Heart right ventricle (tissue), 16 donors: ENCODE results near the gene PRXL2A. TPM values are rescaled to one million over a fixed set of nuclear protein-coding genes. Genes with fewer than 3 reads are reported as not detected.

Experiments
- ATAC-seq, 8 donors: fragments of 200-7000 bp; cut with Tn5 transposase; one replicate each; pipeline ENCODE4 v1.9.1; 2020; ENCODE audit warnings: mild to moderate bottlenecking in 8 of 8, moderate library complexity in 8 of 8, moderate number of reproducible peaks in 1 of 8
- DNase-seq, 2 donors: peaks; one replicate each; pipeline ENCODE4 v3.0.0-alpha.2; 2020
- H3K27ac ChIP-seq, 10 donors: fragments of 200-600 bp; sonication (generic) in 2 of 10; one replicate each; pipeline versions ENCODE4 v1.5.0 to v1.8.0; 2020 to 2022; ENCODE audit warnings: mild to moderate bottlenecking in 3 of 10
- H3K27me3 ChIP-seq, 7 donors: fragments of 200-600 bp; one replicate each; pipeline ENCODE4 v1.8.0; 2021 to 2022; ENCODE audit warnings: mild to moderate bottlenecking in 2 of 7
- H3K36me3 ChIP-seq, 9 donors: fragments of 200-600 bp; sonication (generic) in 1 of 9; one replicate each; pipeline versions ENCODE4 v1.5.0 to v1.8.0; 2020 to 2022; ENCODE audit warnings: mild to moderate bottlenecking in 2 of 9
- H3K4me1 ChIP-seq, 9 donors: fragments of 200-600 bp; sonication (generic) in 1 of 9; one replicate each; pipeline versions ENCODE4 v1.5.0 to v1.8.0; 2020 to 2022; ENCODE audit warnings: mild to moderate bottlenecking in 4 of 9
- H3K4me3 ChIP-seq, 10 donors: fragments of 200-600 bp; sonication (generic) in 2 of 10; one replicate each; pipeline versions ENCODE4 v1.5.0 to v1.8.0; 2020 to 2022; ENCODE audit warnings: mild to moderate bottlenecking in 7 of 10, moderate library complexity in 2 of 10
- H3K9me3 ChIP-seq, 11 donors: fragments of 200-600 bp in 10 of 11; sonication (generic) in 2 of 11; one replicate each; pipeline versions ENCODE4 v1.5.0 to v1.8.0; 2013 to 2022; ENCODE audit warnings: mild to moderate bottlenecking in 2 of 11, control low read depth in 1 of 11, moderate library complexity in 1 of 11
- WGBS, 2 donors: extraction: QIAGEN DNeasy Blood & Tissue Kit; methylation state at CpG; one replicate each; pipeline ENCODE4 v1.1.7; 2013; ENCODE audit warnings: inconsistent platforms in 1 of 2; 5-methylcytosine and 5-hydroxymethylcytosine counted together
- intact Hi-C, 10 donors: fragments of 100-400 bp; cut with DNase I; formaldehyde crosslinking; loops; one replicate each; pipeline versions ENCODE4 v1.11.1 to v1.14.2; 2022
- polyA plus RNA-seq, 2 donors: library from polyadenylated mRNA; stranded (reverse); fragments of 200-250 nt; gene quantifications; one replicate each; pipeline ENCODE4 v1.2.3, GENCODE V29; 2013
- total RNA-seq, 10 donors: library from RNA; stranded (reverse); fragmentation: NEBNext Ultra II Directional in 3 of 10; extraction: Animal tissue kit (Norgen Biotek cat#: 25700) in 3 of 10; gene quantifications; one replicate each; pipeline versions ENCODE4 v1.2.1 to v1.2.4, GENCODE V29; 2021 to 2023
- TF ChIP-seq, protein P1 (sequence below), 9 donors: fragments of 200-600 bp; sonication (generic) in 2 of 9; IDR thresholded peaks; one replicate each; pipeline versions ENCODE4 v1.5.0 to v1.8.0; 2021 to 2022; ENCODE audit warnings: antibody characterized with exemption in 9 of 9, mild to moderate bottlenecking in 5 of 9, moderate library complexity in 1 of 9
- donor health status: Arrhythmogenic right ventricular cardiomyopathy.
- donor health status: ischemic (EF 13 %, LVEDD 7.1; RV severe dilation, severe dysfunction).
- donor health status: healthy with polysubstance abuse.
- donor health status: DM: no; HTN: yes; CAD: no.
- donor health status: DM: no; HTN: no; CAD: no.
- donor health status: ischemic (EF 25% LVEDD 6.9; RV normal size, moderate dysfunction).
- donor health status: ischemic (EF 25% LVEDD 5.7; RV mildly dilated, moderate dysfunction).
- donor health status: healthy.
- donor health status: DM: yes; HTN: yes; CAD: no.
- donor health status: Ischemic cardiomyopathy.
- donor health status: ischemic (EF 35%, LVEDD 5.7; RV mildly dilated, moderate dysfunction).
- donor health status: nonischemic (EF 11% LVEDD 7.7; RV severe dilation, severe dysfunction).
- donor health status: DM: yes; HTN: yes; CAD: no.
- donor health status: PGD.
- donor health status: ischemic (EF 29% LVEDD 5.4; RV normal size, mild dysfunction).
- donor health status: nonischemic (EF 23%, LVEDD 6.1; RV moderate dilation, normal function).

The PRXL2A gene
- total and polyA plus RNA-seq, 12 donors = 46.0 to 135 (median 81.4) TPM

GRCh38 chr10:80471001-80471400 lies 62.6 kb downstream of the PRXL2A start:
- ATAC-seq (no peak), DNase-seq (no peak)
- intact Hi-C loops = no loop called here
- TF ChIP-seq, protein P1, sequence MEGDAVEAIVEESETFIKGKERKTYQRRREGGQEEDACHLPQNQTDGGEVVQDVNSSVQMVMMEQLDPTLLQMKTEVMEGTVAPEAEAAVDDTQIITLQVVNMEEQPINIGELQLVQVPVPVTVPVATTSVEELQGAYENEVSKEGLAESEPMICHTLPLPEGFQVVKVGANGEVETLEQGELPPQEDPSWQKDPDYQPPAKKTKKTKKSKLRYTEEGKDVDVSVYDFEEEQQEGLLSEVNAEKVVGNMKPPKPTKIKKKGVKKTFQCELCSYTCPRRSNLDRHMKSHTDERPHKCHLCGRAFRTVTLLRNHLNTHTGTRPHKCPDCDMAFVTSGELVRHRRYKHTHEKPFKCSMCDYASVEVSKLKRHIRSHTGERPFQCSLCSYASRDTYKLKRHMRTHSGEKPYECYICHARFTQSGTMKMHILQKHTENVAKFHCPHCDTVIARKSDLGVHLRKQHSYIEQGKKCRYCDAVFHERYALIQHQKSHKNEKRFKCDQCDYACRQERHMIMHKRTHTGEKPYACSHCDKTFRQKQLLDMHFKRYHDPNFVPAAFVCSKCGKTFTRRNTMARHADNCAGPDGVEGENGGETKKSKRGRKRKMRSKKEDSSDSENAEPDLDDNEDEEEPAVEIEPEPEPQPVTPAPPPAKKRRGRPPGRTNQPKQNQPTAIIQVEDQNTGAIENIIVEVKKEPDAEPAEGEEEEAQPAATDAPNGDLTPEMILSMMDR (IDR thresholded peaks at IDR 0.05) = no peak
- no peaks in the 10 kb centered on the region for H3K27me3 ChIP-seq
- peaks cover 7 to 100% (median 97%) of the 10 kb centered on the region in 9 donors for H3K4me1 ChIP-seq
- no peaks in the 10 kb centered on the region for H3K9me3 ChIP-seq
- WGBS, 2 donors = 85 to 99% methylated on average over 3 of the region's 3 CpGs
- H3K27ac ChIP-seq = peak overlapping the region in 5 of 10 donors; percentile 36 to 100 (median 46)
- H3K4me3 ChIP-seq = no peak overlapping the region
- H3K36me3 ChIP-seq = peaks cover 0 to 67% (median 4%) of the 10 kb centered on the region in 9 donors

GRCh38 chr10:80471715-80472233 lies 63.4 kb downstream of the PRXL2A start:
- Histone ChIP-seq H3K4me3 (no peak overlapping the region), H3K27ac (peak overlapping the region in 5 of 10 donors; percentile 36 to 100 (median 46)), H3K9me3 (no peaks in the 10 kb centered on the region), H3K4me1 (peaks cover 6 to 100% (median 89%) of the 10 kb centered on the region in 9 donors), H3K27me3 (no peaks in the 10 kb centered on the region), H3K36me3 (peaks cover 0 to 67% (median 4%) of the 10 kb centered on the region in 9 donors)
- 76 to 78% methylated on average over 4 of the region's 4 CpGs for WGBS, 2 donors
- ATAC-seq (no peak), DNase-seq (no peak)
- intact Hi-C loops = no loop called here
- TF ChIP-seq, protein P1 (IDR thresholded peaks at IDR 0.05) = no peak

DNA sequence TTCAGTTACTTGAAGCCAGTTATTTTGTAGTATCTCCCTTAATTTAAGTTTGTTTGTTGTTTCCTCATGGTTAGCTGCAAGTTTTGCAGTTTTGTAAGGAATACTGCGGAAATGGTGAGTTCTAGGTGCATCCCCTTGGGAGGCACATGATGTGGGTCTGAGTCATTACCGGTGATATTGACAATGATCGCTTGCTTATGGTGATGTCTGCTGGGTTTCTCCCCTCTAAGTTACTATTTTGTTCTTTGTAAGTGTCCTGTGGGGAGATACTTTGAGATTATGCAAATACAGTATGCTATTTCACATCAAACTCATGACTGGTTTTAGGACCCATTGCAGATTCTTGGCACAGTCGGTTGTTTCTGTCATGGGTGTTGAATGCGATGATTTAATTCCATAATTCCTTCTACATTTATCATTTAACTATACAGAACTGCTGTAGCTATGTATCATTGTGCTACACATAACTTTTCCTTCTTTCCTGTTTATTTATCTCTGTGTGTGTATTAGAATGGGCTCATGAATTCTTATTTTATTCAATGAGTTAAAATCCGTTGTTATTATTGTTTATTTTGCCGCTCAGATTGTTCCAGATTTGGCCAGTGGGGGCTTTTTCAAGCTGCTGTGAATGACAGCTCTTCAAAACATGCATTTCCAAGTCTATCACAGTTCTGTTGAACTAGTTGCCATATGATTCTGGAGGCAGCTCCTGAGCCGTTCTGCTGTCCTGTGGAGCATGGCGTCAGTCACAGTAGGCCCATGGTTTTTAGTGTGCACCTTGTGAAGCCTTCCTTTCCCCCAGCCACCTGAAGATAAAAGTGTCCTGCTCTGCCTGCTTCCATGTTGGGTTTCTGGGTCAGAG lies 64.1 kb downstream of the PRXL2A start:
- Histone ChIP-seq H3K27me3 (no peaks in the 10 kb centered on the region), H3K4me3 (no peak overlapping the region), H3K9me3 (peaks cover 0 to 1% (median 0%) of the 10 kb centered on the region in 11 donors), H3K36me3 (peaks cover 0 to 71% (median 4%) of the 10 kb centered on the region in 9 donors), H3K4me1 (peaks cover 3 to 99% (median 87%) of the 10 kb centered on the region in 9 donors), H3K27ac (peak overlapping the region in 7 of 10 donors; percentile 32 to 72 (median 46))
- intact Hi-C loops = no loop called here
- TF ChIP-seq, protein P1 (IDR thresholded peaks at IDR 0.05) = no peak
- WGBS, 2 donors = 60 to 68% methylated on average over 9 of the region's 9 CpGs
- ATAC-seq (peak in 3 of 8 donors; percentile 12 to 55 (median 17)), DNase-seq (no peak)

DNA sequence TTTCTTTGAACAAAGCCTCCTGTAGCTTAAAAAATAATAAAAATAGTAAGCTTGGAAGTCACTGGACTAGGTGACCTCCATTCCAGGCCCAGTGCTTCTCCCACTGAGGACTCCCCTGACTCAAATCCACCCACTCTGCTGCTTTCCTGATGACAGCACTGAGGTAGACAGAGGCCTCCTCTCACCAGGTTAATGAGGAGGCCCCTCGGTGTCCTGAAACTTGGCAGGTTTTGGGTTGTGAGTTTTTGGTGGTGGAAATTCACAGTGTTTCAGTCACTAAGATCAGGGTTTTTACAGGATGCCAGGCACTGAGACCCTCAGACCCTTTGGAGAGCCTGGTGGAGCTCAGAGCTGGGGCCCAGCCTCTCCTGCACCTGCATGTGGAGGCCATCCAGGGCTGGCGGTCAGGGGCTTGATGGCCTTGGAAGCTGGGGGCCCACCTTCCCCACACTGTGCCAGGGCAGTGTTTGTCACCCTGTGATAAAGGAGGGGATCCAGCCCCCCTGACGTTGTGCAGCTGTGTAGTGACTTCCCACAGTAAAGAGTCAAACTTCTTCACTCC lies 64.8 kb downstream of the PRXL2A start:
- Histone ChIP-seq H3K4me3 (no peak overlapping the region), H3K27ac (peak overlapping the region in 7 of 10 donors; percentile 32 to 72 (median 45)), H3K27me3 (no peaks in the 10 kb centered on the region), H3K4me1 (peaks cover 0 to 99% (median 80%) of the 10 kb centered on the region in 9 donors), H3K9me3 (peaks cover 0 to 8% (median 2%) of the 10 kb centered on the region in 11 donors), H3K36me3 (peaks cover 0 to 74% (median 4%) of the 10 kb centered on the region in 9 donors)
- TF ChIP-seq, protein P1 (IDR thresholded peaks at IDR 0.05) = no peak
- ATAC-seq (no peak), DNase-seq (no peak)
- intact Hi-C loops = no loop called here
- 71 to 76% methylated on average over 3 of the region's 3 CpGs for WGBS, 2 donors
